ES-I3 (cell line): ENCODE measurements around the gene CDH2.

ENCODE experiments used
- H3K36me3 ChIP-seq: 2 replicates; pipeline ENCODE4 v1.6.1; 2013; ENCODE audit warnings: mild to moderate bottlenecking, low read length, control low read depth, moderate library complexity; ENCODE audit not compliant: insufficient read depth
- H3K4me1 ChIP-seq: 2 replicates; pipeline ENCODE4 v1.6.1; 2013; ENCODE audit warnings: mild to moderate bottlenecking, control low read depth, low read length; ENCODE audit not compliant: insufficient read depth
- H3K9ac ChIP-seq: 2 replicates; pipeline ENCODE4 v1.6.1; 2013; ENCODE audit warnings: low read depth, mild to moderate bottlenecking, low read length, moderate library complexity
- H3K9me3 ChIP-seq: 2 replicates; pipeline ENCODE4 v1.6.1; 2013; ENCODE audit warnings: mild to moderate bottlenecking, low read length, moderate library complexity; ENCODE audit not compliant: control insufficient read depth, insufficient read depth

Gene CDH2

DNA sequence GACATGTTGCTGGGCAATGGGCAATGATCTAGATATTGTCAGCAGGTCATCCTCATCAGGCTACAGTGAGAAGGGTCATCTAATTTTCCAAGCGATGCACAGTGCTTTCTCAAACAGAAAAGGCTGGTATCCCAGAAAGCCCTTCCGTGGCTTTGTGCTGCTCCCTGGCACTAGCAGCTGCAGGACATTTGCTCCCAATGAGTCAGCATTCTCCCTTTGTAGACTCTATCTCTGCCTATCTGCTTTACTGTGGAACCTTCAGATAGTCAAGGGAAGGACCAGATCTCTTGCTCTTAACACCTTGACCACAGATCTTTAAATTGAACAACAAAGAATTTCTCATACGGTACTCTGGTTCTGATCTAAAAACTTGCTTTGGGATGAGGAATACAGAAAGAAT lies 101.4 kb downstream of the CDH2 start:
- H3K36me3 ChIP-seq, result no peaks in the 10 kb centered on the region
- H3K4me1 ChIP-seq, result peaks cover 75% of the 10 kb centered on the region
- H3K9me3 ChIP-seq, result no peaks in the 10 kb centered on the region
- H3K9ac ChIP-seq, result no peak overlapping the region

- no peaks in the 10 kb centered on the region for H3K9me3 ChIP-seq
- no peaks in the 10 kb centered on the region for H3K36me3 ChIP-seq
- H3K4me1 ChIP-seq, result peaks cover 66% of the 10 kb centered on the region
- H3K9ac ChIP-seq, result no peak overlapping the region
Measured at GRCh38 chr18:28074076-28074475, 102.9 kb downstream of the CDH2 start.

- no peaks in the 10 kb centered on the region for H3K36me3 ChIP-seq
- no peak overlapping the region for H3K9ac ChIP-seq
- peaks cover 62% of the 10 kb centered on the region for H3K4me1 ChIP-seq
- H3K9me3 ChIP-seq, result no peaks in the 10 kb centered on the region
Measured at GRCh38 chr18:28073658-28074057, 103.3 kb downstream of the CDH2 start.

GRCh38 chr18:28071199-28071598 lies 105.7 kb downstream of the CDH2 start:
- Histone ChIP-seq H3K4me1 (peaks cover 51% of the 10 kb centered on the region), H3K36me3 (no peaks in the 10 kb centered on the region), H3K9ac (no peak overlapping the region), H3K9me3 (no peaks in the 10 kb centered on the region)

DNA sequence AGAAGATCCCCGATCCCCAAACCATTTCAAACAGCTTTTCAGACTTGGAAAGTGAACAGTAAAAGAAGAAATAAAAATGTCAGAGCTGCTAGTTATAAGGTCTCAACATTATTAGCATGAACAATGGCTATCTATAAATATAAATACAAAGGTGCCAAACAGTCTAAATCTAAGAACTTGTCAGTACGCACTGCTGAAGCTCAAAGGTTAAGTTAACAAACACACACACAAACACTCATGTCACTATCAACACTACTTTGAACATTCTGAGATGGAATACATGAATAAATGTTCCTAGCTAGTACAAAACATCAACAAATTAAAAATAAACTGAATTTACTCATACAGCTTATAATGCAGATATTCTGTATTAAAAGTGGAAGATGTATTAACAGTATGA lies 108.7 kb downstream of the CDH2 start:
- Histone ChIP-seq H3K9me3 (no peaks in the 10 kb centered on the region), H3K36me3 (no peaks in the 10 kb centered on the region), H3K9ac (no peak overlapping the region), H3K4me1 (peaks cover 45% of the 10 kb centered on the region)

DNA sequence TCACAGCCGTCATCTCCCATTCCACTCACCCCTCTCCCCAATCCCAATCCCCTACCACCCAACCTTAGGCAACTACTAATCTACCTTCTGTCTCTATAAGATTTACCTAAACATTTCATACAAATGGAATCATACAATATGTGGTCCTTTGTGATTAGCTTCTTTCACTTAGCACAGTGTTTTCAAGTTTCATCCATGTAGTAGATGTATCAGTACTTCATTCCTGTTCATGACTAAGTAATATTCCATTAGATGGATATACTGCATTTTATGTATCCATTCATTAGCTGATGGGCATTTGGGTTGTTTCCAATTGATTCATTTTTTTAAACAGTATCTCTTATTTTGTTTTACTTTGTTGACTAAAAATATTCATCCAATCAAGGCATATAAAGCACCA lies 109.6 kb downstream of the CDH2 start:
- Histone ChIP-seq H3K4me1 (peaks cover 44% of the 10 kb centered on the region), H3K9ac (no peak overlapping the region), H3K36me3 (no peaks in the 10 kb centered on the region), H3K9me3 (no peaks in the 10 kb centered on the region)

DNA sequence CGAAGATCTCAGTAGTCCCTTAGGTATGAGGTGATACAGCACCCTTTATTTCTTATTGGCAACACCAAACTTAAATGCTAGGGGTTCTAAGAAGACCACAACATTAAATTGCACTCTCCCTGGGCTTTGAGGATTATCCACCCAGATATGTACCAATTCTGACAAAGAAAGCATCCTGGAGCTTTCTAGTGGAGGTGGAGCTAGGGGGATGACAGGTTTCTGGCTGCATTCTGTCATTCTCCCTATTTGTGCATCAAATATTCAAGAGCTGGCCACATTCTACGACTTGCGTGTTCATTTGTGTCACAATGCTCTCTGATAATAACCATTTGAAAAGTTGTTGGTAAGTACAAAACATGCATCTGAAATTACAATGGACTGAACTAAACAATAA lies 111.1 kb downstream of the CDH2 start:
- no peak overlapping the region for H3K9ac ChIP-seq
- no peaks in the 10 kb centered on the region for H3K9me3 ChIP-seq
- no peaks in the 10 kb centered on the region for H3K36me3 ChIP-seq
- peaks cover 32% of the 10 kb centered on the region for H3K4me1 ChIP-seq

- no peak overlapping the region for H3K9ac ChIP-seq
- H3K4me1 ChIP-seq, result peaks cover 28% of the 10 kb centered on the region
- no peaks in the 10 kb centered on the region for H3K9me3 ChIP-seq
- H3K36me3 ChIP-seq, result no peaks in the 10 kb centered on the region
Measured at GRCh38 chr18:28065031-28065792, 111.7 kb downstream of the CDH2 start.

GRCh38 chr18:28063926-28064325 lies 113.0 kb downstream of the CDH2 start:
- Histone ChIP-seq H3K36me3 (no peaks in the 10 kb centered on the region), H3K9ac (no peak overlapping the region), H3K4me1 (peaks cover 27% of the 10 kb centered on the region), H3K9me3 (no peaks in the 10 kb centered on the region)

GRCh38 chr18:28063271-28063761 lies 113.6 kb downstream of the CDH2 start:
- Histone ChIP-seq H3K9me3 (no peaks in the 10 kb centered on the region), H3K36me3 (no peaks in the 10 kb centered on the region), H3K4me1 (peaks cover 27% of the 10 kb centered on the region), H3K9ac (no peak overlapping the region)

GRCh38 chr18:28062443-28062842 lies 114.5 kb downstream of the CDH2 start:
- Histone ChIP-seq H3K4me1 (peaks cover 27% of the 10 kb centered on the region), H3K9ac (no peak overlapping the region), H3K36me3 (no peaks in the 10 kb centered on the region), H3K9me3 (no peaks in the 10 kb centered on the region)

- Histone ChIP-seq H3K4me1 (peaks cover 13% of the 10 kb centered on the region; the same call in 1 of the 2 replicates), H3K36me3 (no peaks in the 10 kb centered on the region), H3K9ac (no peak overlapping the region), H3K9me3 (no peaks in the 10 kb centered on the region)
Measured at GRCh38 chr18:28059861-28060260, 117.1 kb downstream of the CDH2 start.

GRCh38 chr18:28050545-28050944 lies 126.4 kb downstream of the CDH2 start:
- Histone ChIP-seq H3K4me1 (peaks cover 32% of the 10 kb centered on the region), H3K36me3 (no peaks in the 10 kb centered on the region), H3K9ac (no peak overlapping the region)

DNA sequence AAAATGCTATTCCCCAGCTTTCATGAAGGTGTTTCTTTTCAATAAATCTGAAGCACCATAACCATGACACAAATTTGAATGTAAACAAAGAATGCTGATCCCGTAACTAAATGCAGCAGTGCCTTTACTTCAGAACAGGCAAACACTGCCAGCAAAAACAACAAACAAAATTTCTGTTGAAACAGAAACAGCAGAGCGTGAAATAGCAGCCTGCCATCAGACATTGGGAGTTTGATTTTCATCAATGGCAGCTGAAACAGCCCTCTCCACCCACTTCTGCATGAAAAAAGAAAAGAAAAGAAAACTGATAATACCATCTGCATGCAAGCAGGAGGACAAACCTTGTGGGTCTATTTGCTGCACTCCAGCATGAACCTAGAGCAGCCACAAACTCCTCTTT lies 128.3 kb downstream of the CDH2 start:
- Histone ChIP-seq H3K4me1 (peaks cover 46% of the 10 kb centered on the region), H3K9me3 (no peaks in the 10 kb centered on the region), H3K9ac (no peak overlapping the region), H3K36me3 (no peaks in the 10 kb centered on the region)

More at GRCh38 chr18:28050545-28050944, 126.4 kb downstream of the CDH2 start:
- no peaks in the 10 kb centered on the region for H3K9me3 ChIP-seq

DNA sequence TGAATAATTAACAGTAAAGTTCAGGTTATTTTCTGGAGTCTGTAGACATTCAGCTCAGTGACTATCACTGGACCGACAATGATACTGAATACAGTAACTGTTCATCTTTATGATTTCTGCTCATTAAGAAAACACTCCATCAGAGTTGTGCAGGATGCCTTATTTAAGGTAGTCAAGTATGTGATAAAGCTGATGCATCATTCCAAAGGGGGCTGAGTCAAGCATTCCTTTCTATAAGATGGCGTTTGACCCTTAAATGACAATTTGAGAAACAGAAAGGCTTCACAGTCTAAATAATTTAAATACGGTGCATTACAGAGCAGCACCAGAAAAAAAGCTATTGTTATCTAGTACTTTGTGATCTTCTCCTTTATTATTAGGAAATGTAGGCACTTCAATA lies 131.1 kb downstream of the CDH2 start:
- H3K4me1 ChIP-seq, result peaks cover 54% of the 10 kb centered on the region
- H3K9ac ChIP-seq, result 0 out of 2 replicates have a peak overlapping the region, but pooled peaks have one; percentile 9
- no peaks in the 10 kb centered on the region for H3K36me3 ChIP-seq
- H3K9me3 ChIP-seq, result no peaks in the 10 kb centered on the region
